ENCODE results near the gene ATRIP. TPM values are rescaled to one million over a fixed set of nuclear protein-coding genes. Genes with fewer than 3 reads are reported as not detected.
A peak's percentile ranks its signal among the peaks of the same experiment; 100 is the strongest.

The ATRIP gene
- total and polyA plus RNA-seq, 8 donors: 2.0 to 4.8 (median 3.0) TPM

GRCh38 chr3:48429317-48429959 lies 17.1 kb upstream of the ATRIP start:
- intact Hi-C loops (cut with DNase I): no loop called here
- ATAC-seq: peak; percentile 61 to 68 (median 65)
- Histone ChIP-seq H3K4me3 (peak overlapping the region; percentile 68 to 87 (median 85)), H3K27ac (peak overlapping the region; percentile 90 to 95 (median 93)), H3K9me3 (no peaks in the 10 kb centered on the region), H3K27me3 (no peaks in the 10 kb centered on the region), H3K4me1 (peaks cover 3 to 17% (median 9%) of the 10 kb centered on the region in 3 donors), H3K36me3 (peaks cover 0 to 4% (median 0%) of the 10 kb centered on the region in 3 donors)
- 1% methylated on average over 42 to 86 of the region's 86 CpGs for WGBS, 2 donors
- TF ChIP-seq CTCF (IDR thresholded peaks at IDR 0.05): no peak
- DNase-seq: peak; percentile 79 to 94 (median 86)
- FAIRE-seq: no peak

- no peaks in the 10 kb centered on the region for H3K9me3 ChIP-seq
- no peak for TF ChIP-seq CTCF (IDR thresholded peaks at IDR 0.05)
- ATAC-seq: peak; percentile 53 to 75 (median 70)
These were observed 16.4 kb upstream of the ATRIP start, which contains the start of gene PLXNB1 for GRCh38 chr3:48429960-48430707. TSS of gene PLXNB1 (minus strand) at chr3:48430086. CDS start at chr3:48424611, 5,475 bp downstream.

GRCh38 chr3:48430708-48431101 lies 15.8 kb upstream of the ATRIP start:
- TF ChIP-seq CTCF (IDR thresholded peaks at IDR 0.05): no peak
- no peak for ATAC-seq
- DNase-seq: peak in 2 of 6 donors; percentile 29 to 60
- no peak for FAIRE-seq
- no peaks in the 10 kb centered on the region for H3K27me3 ChIP-seq
- intact Hi-C loops (cut with DNase I): loop anchor here in 1 of 3 donors (10.0 kb wide), 1 partner anchor 156 kb away; no protein-coding TSS in a partner anchor
- H3K4me1 ChIP-seq: peaks cover 3 to 17% (median 9%) of the 10 kb centered on the region in 3 donors
- H3K36me3 ChIP-seq: peaks cover 0 to 4% (median 0%) of the 10 kb centered on the region in 3 donors
- peak overlapping the region; percentile 90 to 95 (median 93) for H3K27ac ChIP-seq
- no peak overlapping the region for H3K4me3 ChIP-seq
- 48 to 64% methylated on average over 1 of the region's 1 CpG for WGBS, 2 donors
- no peaks in the 10 kb centered on the region for H3K9me3 ChIP-seq

More at GRCh38 chr3:48429960-48430707, 16.4 kb upstream of the ATRIP start, which contains the start of gene PLXNB1:
- Histone ChIP-seq H3K27ac (peak within 1 kb of the TSS; percentile 90 to 95 (median 93)), H3K4me3 (peak within 1 kb of the TSS; percentile 68 to 87 (median 85)), H3K4me1 (peaks cover 3 to 17% (median 9%) of the 10 kb centered on the region in 3 donors), H3K27me3 (no peaks in the 10 kb centered on the region), H3K36me3 (peaks cover 0 to 4% (median 0%) of the 10 kb centered on the region in 3 donors)
- FAIRE-seq (no peak), DNase-seq (peak; percentile 71 to 88 (median 84))
- intact Hi-C loops (cut with DNase I): loop anchor here in 1 of 3 donors (10.0 kb wide), 1 partner anchor 155 kb away; no protein-coding TSS in a partner anchor
- WGBS, 2 donors: 4 to 5% methylated on average over 11 to 15 of the region's 15 CpGs

GRCh38 chr3:48431224-48432029 lies 15.1 kb upstream of the ATRIP start:
- DNase-seq (no peak), FAIRE-seq (no peak), ATAC-seq (no peak)
- Histone ChIP-seq H3K4me3 (no peak overlapping the region), H3K27ac (peak overlapping the region; percentile 90 to 95 (median 93)), H3K9me3 (no peaks in the 10 kb centered on the region), H3K4me1 (peaks cover 3 to 14% (median 9%) of the 10 kb centered on the region in 3 donors), H3K27me3 (no peaks in the 10 kb centered on the region), H3K36me3 (peaks cover 0 to 4% (median 0%) of the 10 kb centered on the region in 3 donors)
- 76 to 78% methylated on average over 8 of the region's 8 CpGs for WGBS, 2 donors
- no peak for TF ChIP-seq CTCF (IDR thresholded peaks at IDR 0.05)
- intact Hi-C loops (cut with DNase I): loop anchor here in 1 of 3 donors (10.0 kb wide), 1 partner anchor 157 kb away; no protein-coding TSS in a partner anchor

All from pancreas (tissue), 10 donors.